HepG2 (cell line): ENCODE data around the gene JSRP1. TPM values are rescaled to one million over a fixed set of nuclear protein-coding genes. Genes with fewer than 3 reads are reported as not detected.
A peak's percentile ranks its signal among the peaks of the same experiment; 100 is the strongest.

ENCODE experiments used
- ATAC-seq: fragments of 200-7000 bp; cut with Tn5 transposase; 3 replicates; pipeline ENCODE4 v1.9.1; 2020; ENCODE audit warnings: mild to moderate bottlenecking, moderate library complexity
- BruUV-seq: library from RNA; stranded (reverse); fragments of 400-500 nt; replicated peaks from 2 replicates; lab custom pipeline; 2021; lab: Mats Ljungman, UMichigan
- CTCF ChIA-PET: fragments of 300-600 bp; formaldehyde crosslinking; extraction: SDS; loops from one replicate; lab custom pipeline; 2021; ENCODE audit warnings: low total read pairs, inconsistent platforms, low intra/inter-chr PET ratio; lab: Yijun Ruan, JAX
- POLR2A ChIA-PET: fragments of 350-600 bp; sonication (Branson Sonifier 250); formaldehyde crosslinking; loops from one replicate; lab custom pipeline; 2020; ENCODE audit warnings: antibody characterized with exemption, inconsistent platforms; lab: Yijun Ruan, JAX
- DNase-seq: peaks from one replicate; pipeline ENCODE4 v3.0.0-alpha.2; 2015; ENCODE audit warnings: low spot score
- FAIRE-seq: peaks from 3 replicates; lab custom pipeline; 2011; peaks lifted over from hg19 to GRCh38; lab: Jason Lieb, UNC
- H2AFZ ChIP-seq: one replicate; pipeline ENCODE4 v1.6.1; 2011; ENCODE audit warnings: low read length, inconsistent platforms
- H3K27ac ChIP-seq: fragments of 300-600 bp; 3 replicates; pipeline ENCODE4 v1.8.0; 2011; ENCODE audit warnings: mixed run types, mild to moderate bottlenecking, mixed read lengths, low read length, inconsistent platforms; ENCODE audit not compliant: insufficient read depth; ENCODE audit errors: extremely low read length
- H3K27me3 ChIP-seq, 2 experiments: fragments of 200-600 bp in 1 of 2; 2 replicates in 1 of 2; 3 replicates in 1 of 2; pipeline versions ENCODE4 v1.6.0 to v1.8.0; 2011; ENCODE audit warnings: low read length in 2 of 2, mild to moderate bottlenecking in 2 of 2, moderate library complexity in 2 of 2, inconsistent platforms in 1 of 2; ENCODE audit not compliant: insufficient read depth in 2 of 2, control insufficient read depth in 1 of 2
- H3K36me3 ChIP-seq, 2 experiments: fragments of 200-600 bp in 1 of 2; replicated peaks in 1 of 2; 2 replicates in 1 of 2; 3 replicates in 1 of 2; pipeline versions ENCODE4 v1.5.1 to v1.8.0; 2011; ENCODE audit warnings: low read length in 2 of 2, inconsistent platforms in 1 of 2; ENCODE audit not compliant: insufficient read depth in 2 of 2, control insufficient read depth in 1 of 2
- H3K4me1 ChIP-seq: 2 replicates; pipeline ENCODE4 v1.5.1; 2012; ENCODE audit warnings: low read length, inconsistent platforms; ENCODE audit not compliant: insufficient read depth
- H3K4me2 ChIP-seq: 2 replicates; pipeline ENCODE4 v1.6.0; 2011; ENCODE audit warnings: low read depth, low read length, inconsistent platforms
- H3K4me3 ChIP-seq, 3 experiments: fragments of 200-600 bp in 1 of 3; sonication (generic), shearing (Covaris generic) in 1 of 3; replicated peaks in 1 of 3; 2 replicates each; pipeline ENCODE4 v1.5.1; 2011 to 2016; ENCODE audit warnings: low read length in 3 of 3, inconsistent platforms in 2 of 3, low read depth in 2 of 3, mild to moderate bottlenecking in 2 of 3, control low read depth in 1 of 3, mixed read lengths in 1 of 3; ENCODE audit not compliant: insufficient read depth in 1 of 3
- H3K79me2 ChIP-seq: one replicate; pipeline ENCODE4 v1.6.1; 2011; ENCODE audit warnings: low read length, inconsistent platforms; ENCODE audit not compliant: insufficient read depth
- H3K9ac ChIP-seq: 2 replicates; pipeline ENCODE4 v1.6.0; 2011; ENCODE audit warnings: mild to moderate bottlenecking, low read depth, low read length, inconsistent platforms; ENCODE audit not compliant: insufficient read depth
- H3K9me3 ChIP-seq: 2 replicates; pipeline ENCODE4 v1.5.1; 2012; ENCODE audit warnings: mild to moderate bottlenecking, low read length
- H4K20me1 ChIP-seq: 2 replicates; pipeline ENCODE4 v1.6.0; 2011; ENCODE audit warnings: inconsistent platforms, mild to moderate bottlenecking, low read length, moderate library complexity; ENCODE audit not compliant: insufficient read depth
- AKNA ChIP-seq: sonication (generic); formaldehyde crosslinking; IDR thresholded peaks from 2 replicates; pipeline ENCODE4 v1.4.0; 2020; ENCODE audit warnings: missing genetic modification reagents, borderline replicate concordance
- BRCA1 ChIP-seq: sonication (generic); formaldehyde crosslinking; IDR thresholded peaks from 2 replicates; pipeline ENCODE4 v1.4.0; 2020; ENCODE audit warnings: missing genetic modification reagents
- CEBPG ChIP-seq: IDR thresholded peaks from 2 replicates; pipeline ENCODE4 v1.6.1; 2016
- FOSL2 ChIP-seq: sonication (generic); formaldehyde crosslinking; IDR thresholded peaks from 2 replicates; pipeline ENCODE4 v1.4.0; 2020; ENCODE audit warnings: missing genetic modification reagents
- HMG20B ChIP-seq: conservative IDR thresholded peaks from 2 replicates; pipeline ENCODE4 v1.6.1; 2016; ENCODE audit warnings: missing genetic modification reagents, missing compliant biosample characterization
- MXI1 ChIP-seq: IDR thresholded peaks from 3 replicates; pipeline ENCODE4 v1.6.1; 2012; ENCODE audit warnings: low read depth, low read length, inconsistent platforms, borderline replicate concordance
- NFE2 ChIP-seq: sonication (generic); formaldehyde crosslinking; IDR thresholded peaks from 2 replicates; pipeline ENCODE4 v1.4.0; 2020; ENCODE audit warnings: missing genetic modification reagents
- NFE2L2 ChIP-seq: fragments of 150-350 bp; IDR thresholded peaks from 2 replicates; pipeline ENCODE4 v1.6.1; 2014; ENCODE audit warnings: low read length
- SALL2 ChIP-seq: sonication (generic); formaldehyde crosslinking; IDR thresholded peaks from 2 replicates; pipeline ENCODE4 v1.8.1; 2023; ENCODE audit warnings: mild to moderate bottlenecking, missing genetic modification reagents, inconsistent platforms
- ZNF34 ChIP-seq: sonication (generic); formaldehyde crosslinking; IDR thresholded peaks from 2 replicates; pipeline ENCODE4 v1.4.0; 2020; ENCODE audit warnings: mild to moderate bottlenecking, missing genetic modification reagents, borderline replicate concordance
- ZNF574 ChIP-seq: sonication (generic); formaldehyde crosslinking; IDR thresholded peaks from 2 replicates; pipeline ENCODE4 v1.4.0; 2020; ENCODE audit warnings: missing genetic modification reagents
- ZNF816 ChIP-seq: sonication (generic); formaldehyde crosslinking; IDR thresholded peaks from 2 replicates; pipeline ENCODE4 v1.8.0; 2022; ENCODE audit warnings: missing genetic modification reagents, mild to moderate bottlenecking, borderline replicate concordance
- WGBS: methylation state at CpG from one replicate; pipeline ENCODE4 v1.1.6; 2017; ENCODE audit warnings: low lambda C conversion rate; 5-methylcytosine and 5-hydroxymethylcytosine counted together
- in situ Hi-C: cut with HindIII; loops from 2 replicates; pipeline ENCODE4 v1.10.0; 2017; ENCODE audit warnings: low pct_unique_long_range_greater_than_20kb; ENCODE audit not compliant: extremely low pct_ligation_motif_present
- intact Hi-C: fragments of 100-400 bp; cut with micrococcal nuclease; formaldehyde crosslinking; loops from one replicate; pipeline ENCODE4 v1.10.0; 2022; ENCODE audit not compliant: unreplicated experiment
- polyA plus RNA-seq, 8 experiments: library from polyadenylated mRNA; depleted of rRNA in 3 of 8; stranded (reverse) in 7 of 8; unstranded in 1 of 8; fragments of >200 nt; fragmentation: Illumina TruSeq in 4 of 8; extraction: Trizol in 4 of 8; gene quantifications; 2 replicates each; pipeline versions ENCODE4 v1.2.1 to v1.2.3, GENCODE V29; 2011 to 2016; ENCODE audit warnings: low read depth in 4 of 8, missing spikeins in 1 of 8, mixed read lengths in 1 of 8; ENCODE audit not compliant: insufficient read depth in 1 of 8
- total RNA-seq, 5 experiments: library from RNA; depleted of rRNA; stranded (reverse); fragments of >200 nt; fragmentation: Illumina TruSeq; extraction: Trizol; gene quantifications; 2 replicates each; pipeline ENCODE4 v1.2.3, GENCODE V29; 2016; ENCODE audit warnings: low read depth in 1 of 5
- TF ChIP-seq, protein P1 (sequence below): sonication (generic); formaldehyde crosslinking; IDR thresholded peaks from 2 replicates; pipeline ENCODE4 v1.4.0; 2020; ENCODE audit warnings: missing genetic modification reagents, borderline replicate concordance

JSRP1 gene
- total and polyA plus RNA-seq, 2 of the 13 experiments (the other 11 are each of a cell fraction or from before 2014, with no cell fraction given), result 0.16 to 0.38 TPM

GRCh38 chr19:2259336-2259735 lies 3.1 kb upstream of the JSRP1 start:
- FAIRE-seq (no peak), ATAC-seq (no peak), DNase-seq (no peak)
- Histone ChIP-seq H3K9me3 (no peaks in the 10 kb centered on the region), H3K27ac (no peak overlapping the region), H3K4me2 (no peak overlapping the region), H3K36me3 (no peaks in the 10 kb centered on the region), H2AFZ (no peak overlapping the region), H4K20me1 (no peaks in the 10 kb centered on the region), H3K4me1 (peaks cover 47% of the 10 kb centered on the region), H3K79me2 (no peaks in the 10 kb centered on the region), H3K4me3 (no peak overlapping the region), H3K27me3 (peaks cover 3 to 5% of the 10 kb centered on the region in 2 experiments; a peak in 3 of 5 replicates), H3K9ac (no peak overlapping the region)
- intact Hi-C loops, result no loop called here
- CTCF ChIA-PET, result no interaction called here
- in situ Hi-C loops, result no loop called here
- 40% methylated on average over 5 of the region's 5 CpGs for WGBS
- POLR2A ChIA-PET, result interaction anchor here (0.7 to 5.2 kb wide), 5 partner anchors 8 to 270 kb away, joined by 3 to 35 read pairs (median 7); no protein-coding TSS in a partner anchor
- BruUV-seq, result no TSS peak
- TF ChIP-seq ZNF816, result no peak
- TF ChIP-seq BRCA1 (CRISPR knock-in tag), result no peak
- TF ChIP-seq FOSL2 (CRISPR knock-in tag), result peak; percentile 33; the same call in 1 of the 2 replicates
- no peak for TF ChIP-seq ZNF34 (CRISPR knock-in tag)
- TF ChIP-seq MXI1, result no peak
- TF ChIP-seq CEBPG (CRISPR knock-in tag), result no peak
- TF ChIP-seq, protein P1, sequence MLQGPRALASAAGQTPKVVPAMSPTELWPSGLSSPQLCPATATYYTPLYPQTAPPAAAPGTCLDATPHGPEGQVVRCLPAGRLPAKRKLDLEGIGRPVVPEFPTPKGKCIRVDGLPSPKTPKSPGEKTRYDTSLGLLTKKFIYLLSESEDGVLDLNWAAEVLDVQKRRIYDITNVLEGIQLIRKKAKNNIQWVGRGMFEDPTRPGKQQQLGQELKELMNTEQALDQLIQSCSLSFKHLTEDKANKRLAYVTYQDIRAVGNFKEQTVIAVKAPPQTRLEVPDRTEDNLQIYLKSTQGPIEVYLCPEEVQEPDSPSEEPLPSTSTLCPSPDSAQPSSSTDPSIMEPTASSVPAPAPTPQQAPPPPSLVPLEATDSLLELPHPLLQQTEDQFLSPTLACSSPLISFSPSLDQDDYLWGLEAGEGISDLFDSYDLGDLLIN (CRISPR knock-in tag), result no peak
- TF ChIP-seq NFE2, result peak; percentile 7; the same call in 1 of the 2 replicates
- TF ChIP-seq SALL2, result no peak
- TF ChIP-seq NFE2L2, result peak; percentile 47
- TF ChIP-seq ZNF574 (CRISPR knock-in tag), result no peak
- TF ChIP-seq AKNA (CRISPR knock-in tag), result no peak
- TF ChIP-seq HMG20B, result no peak
